ENCODE measurements around the gene ASCL5. TPM values are rescaled to one million over a fixed set of nuclear protein-coding genes. Genes with fewer than 3 reads are reported as not detected.

Gene ASCL5
- total and polyA plus RNA-seq, 9 of the 15 experiments (the other 6 are each of a cell fraction or from before 2014, with no cell fraction given), result 0.09 TPM; not detected in 8

DNA sequence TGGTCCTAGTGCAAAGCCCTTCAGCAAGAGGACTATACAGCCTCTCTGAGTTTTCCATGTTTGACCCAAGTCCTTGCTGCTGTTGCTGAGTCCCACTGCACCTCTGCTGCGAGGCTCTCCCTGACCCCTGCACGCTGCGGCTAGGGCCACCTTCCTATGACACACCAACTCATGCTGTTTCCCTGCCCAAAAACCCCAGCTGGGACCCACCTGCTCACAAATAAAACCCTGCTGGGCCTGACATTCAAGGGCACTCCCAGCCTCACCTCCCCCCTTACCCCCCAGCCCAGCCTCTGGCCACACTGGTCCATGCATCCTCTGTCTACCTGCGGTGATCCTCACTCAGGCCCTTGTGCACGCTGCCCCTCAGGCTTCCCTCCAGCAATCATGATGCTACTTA is 12.3 kb upstream of the ASCL5 start (continued):
- TF ChIP-seq, protein P1, sequence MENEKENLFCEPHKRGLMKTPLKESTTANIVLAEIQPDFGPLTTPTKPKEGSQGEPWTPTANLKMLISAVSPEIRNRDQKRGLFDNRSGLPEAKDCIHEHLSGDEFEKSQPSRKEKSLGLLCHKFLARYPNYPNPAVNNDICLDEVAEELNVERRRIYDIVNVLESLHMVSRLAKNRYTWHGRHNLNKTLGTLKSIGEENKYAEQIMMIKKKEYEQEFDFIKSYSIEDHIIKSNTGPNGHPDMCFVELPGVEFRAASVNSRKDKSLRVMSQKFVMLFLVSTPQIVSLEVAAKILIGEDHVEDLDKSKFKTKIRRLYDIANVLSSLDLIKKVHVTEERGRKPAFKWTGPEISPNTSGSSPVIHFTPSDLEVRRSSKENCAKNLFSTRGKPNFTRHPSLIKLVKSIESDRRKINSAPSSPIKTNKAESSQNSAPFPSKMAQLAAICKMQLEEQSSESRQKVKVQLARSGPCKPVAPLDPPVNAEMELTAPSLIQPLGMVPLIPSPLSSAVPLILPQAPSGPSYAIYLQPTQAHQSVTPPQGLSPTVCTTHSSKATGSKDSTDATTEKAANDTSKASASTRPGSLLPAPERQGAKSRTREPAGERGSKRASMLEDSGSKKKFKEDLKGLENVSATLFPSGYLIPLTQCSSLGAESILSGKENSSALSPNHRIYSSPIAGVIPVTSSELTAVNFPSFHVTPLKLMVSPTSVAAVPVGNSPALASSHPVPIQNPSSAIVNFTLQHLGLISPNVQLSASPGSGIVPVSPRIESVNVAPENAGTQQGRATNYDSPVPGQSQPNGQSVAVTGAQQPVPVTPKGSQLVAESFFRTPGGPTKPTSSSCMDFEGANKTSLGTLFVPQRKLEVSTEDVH (IDR thresholded peaks at IDR 0.05; ENCODE audit: low read depth, partially characterized antibody), result no peak
- TF ChIP-seq ZNF165 (CRISPR knock-in tag; IDR thresholded peaks at IDR 0.05; ENCODE audit: borderline replicate concordance) (no peak), ETS2 (tag; IDR thresholded peaks at IDR 0.05; ENCODE audit: borderline replicate concordance, poor library complexity, severe bottlenecking) (no peak)
- TF ChIP-seq, protein P2, sequence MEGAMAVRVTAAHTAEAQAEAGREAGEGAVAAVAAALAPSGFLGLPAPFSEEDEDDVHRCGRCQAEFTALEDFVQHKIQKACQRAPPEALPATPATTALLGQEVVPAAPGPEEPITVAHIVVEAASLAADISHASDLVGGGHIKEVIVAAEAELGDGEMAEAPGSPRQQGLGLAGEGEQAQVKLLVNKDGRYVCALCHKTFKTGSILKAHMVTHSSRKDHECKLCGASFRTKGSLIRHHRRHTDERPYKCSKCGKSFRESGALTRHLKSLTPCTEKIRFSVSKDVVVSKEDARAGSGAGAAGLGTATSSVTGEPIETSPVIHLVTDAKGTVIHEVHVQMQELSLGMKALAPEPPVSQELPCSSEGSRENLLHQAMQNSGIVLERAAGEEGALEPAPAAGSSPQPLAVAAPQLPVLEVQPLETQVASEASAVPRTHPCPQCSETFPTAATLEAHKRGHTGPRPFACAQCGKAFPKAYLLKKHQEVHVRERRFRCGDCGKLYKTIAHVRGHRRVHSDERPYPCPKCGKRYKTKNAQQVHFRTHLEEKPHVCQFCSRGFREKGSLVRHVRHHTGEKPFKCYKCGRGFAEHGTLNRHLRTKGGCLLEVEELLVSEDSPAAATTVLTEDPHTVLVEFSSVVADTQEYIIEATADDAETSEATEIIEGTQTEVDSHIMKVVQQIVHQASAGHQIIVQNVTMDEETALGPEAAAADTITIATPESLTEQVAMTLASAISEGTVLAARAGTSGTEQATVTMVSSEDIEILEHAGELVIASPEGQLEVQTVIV (CRISPR knock-in tag; IDR thresholded peaks at IDR 0.05; ENCODE audit: borderline replicate concordance), result no peak

DNA sequence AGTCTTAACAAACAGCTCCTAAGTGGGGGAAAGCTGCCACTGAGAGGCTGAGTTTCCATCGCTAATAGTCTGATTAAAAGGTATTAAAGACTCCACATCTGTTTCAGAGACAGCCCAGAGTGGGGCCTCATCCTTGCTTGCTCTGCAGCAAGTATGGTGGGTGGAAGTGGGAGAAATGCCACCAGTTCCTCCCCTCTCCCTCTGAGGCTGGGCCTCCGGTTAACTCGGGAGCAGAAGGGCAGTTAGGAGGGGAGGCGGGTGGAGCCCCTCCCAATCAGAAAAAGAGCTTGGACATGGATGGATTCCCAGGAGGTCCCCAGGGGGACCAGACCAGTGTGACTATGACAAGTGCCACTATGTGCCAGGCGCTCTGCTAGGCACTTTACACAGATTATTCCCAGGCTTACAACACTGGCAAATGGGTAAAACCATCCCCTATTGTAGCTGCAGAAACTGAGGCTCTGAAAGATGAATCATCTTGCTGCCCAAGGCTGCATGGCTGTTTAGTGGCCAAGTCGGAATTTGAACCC is 11.4 kb upstream of the ASCL5 start:
- peaks cover 81% of the 10 kb centered on the region; the same call in 2 of the 3 replicates for H3K36me3 ChIP-seq (ENCODE audit: control insufficient read depth, insufficient read depth, low read length)

More for the DNA sequence above, 11.4 kb upstream of the ASCL5 start:
- Histone ChIP-seq H3K9ac (ENCODE audit: insufficient read depth in 1 of 2, low read depth in 2 of 2, low read length in 2 of 2) (no peak overlapping the region), H3K9me1 (ENCODE audit: control insufficient read depth, insufficient read depth, low read length) (no peaks in the 10 kb centered on the region), H3K4me3 (no peak overlapping the region), H3K27me3 (ENCODE audit: control insufficient read depth in 2 of 2, insufficient read depth in 2 of 2, low read length in 2 of 2) (no peaks in the 10 kb centered on the region), H3K4me1 (replicated peaks in 1 of 2; ENCODE audit: control insufficient read depth in 2 of 2, insufficient read depth in 2 of 2, low read length in 2 of 2) (no peaks in the 10 kb centered on the region), H3K79me2 (ENCODE audit: control insufficient read depth, insufficient read depth, low read length) (no peaks in the 10 kb centered on the region), H4K20me1 (replicated peaks; ENCODE audit: control insufficient read depth, insufficient read depth, low read length) (peaks cover 14% of the 10 kb centered on the region), H3K4me2 (ENCODE audit: insufficient read depth, low read length) (no peak overlapping the region), H2AFZ (ENCODE audit: low read depth, low read length) (no peak overlapping the region), H3K27ac (ENCODE audit: extremely low read depth, low read depth, low read length) (no peak overlapping the region), H3K9me3 (replicated peaks; ENCODE audit: control insufficient read depth, insufficient read depth, low read depth, low read length) (no peaks in the 10 kb centered on the region)
- FAIRE-seq, result no peak
- ChIA-PET CTCF (ENCODE audit: low intra/inter-chr PET ratio) (no interaction called here), POLR2A (interaction anchor here (0.9 to 2.3 kb wide), 5 partner anchors 10 to 112 kb away, joined by 3 to 8 read pairs (median 5); partner anchors contain the start of gene TMEM9)
- no TSS peak for BruUV-seq (replicated peaks)
- DNase-seq (ENCODE audit: extremely low read depth in 1 of 4, low spot score in 3 of 4), result no peak
- TF ChIP-seq NBN (IDR thresholded peaks at IDR 0.05; ENCODE audit: low read depth), result no peak
- intact Hi-C loops (cut with micrococcal nuclease), result no loop called here
- 65% methylated on average over 6 of the region's 6 CpGs for WGBS (ENCODE audit: insufficient coverage, low coverage, missing lambda C conversion rate)
- no peak for ATAC-seq
- in situ Hi-C loops (cut with MboI), result no loop called here

Data from K562 (cell line).